Measurements from ENCODE around the gene HIP1. TPM values are rescaled to one million over a fixed set of nuclear protein-coding genes. Genes with fewer than 3 reads are reported as not detected.

The HIP1 gene
- total RNA-seq, 1 experiment from 2014 or later, result 13.7 TPM

GRCh38 chr7:75653651-75654050 lies 85.1 kb downstream of the HIP1 start:
- Mint-ChIP-seq H3K9me3 (ENCODE audit: unreplicated experiment) (no peaks in the 10 kb centered on the region), H3K36me3 (ENCODE audit: insufficient read depth, unreplicated experiment) (no peaks in the 10 kb centered on the region), H3K27ac (ENCODE audit: unreplicated experiment) (no peak overlapping the region), H3K4me1 (ENCODE audit: low read depth, unreplicated experiment) (peaks cover 5% of the 10 kb centered on the region), H3K27me3 (ENCODE audit: insufficient read depth, unreplicated experiment) (no peaks in the 10 kb centered on the region), H3K4me3 (ENCODE audit: unreplicated experiment) (no peak overlapping the region)
- no TSS peak for BruUV-seq (replicated peaks)
- Histone ChIP-seq H3K27me3 (replicated peaks; ENCODE audit: control insufficient read depth, insufficient read depth, low read length) (no peaks in the 10 kb centered on the region), H3K36me3 (ENCODE audit: control insufficient read depth, insufficient read depth, low read length) (no peaks in the 10 kb centered on the region), H3K9me3 (no peaks in the 10 kb centered on the region), H3K4me1 (peaks cover 7% of the 10 kb centered on the region; the same call in 1 of the 2 replicates), H3K4me3 (ENCODE audit: low read depth, low read length) (no peak overlapping the region)
- CTCF ChIA-PET, result no interaction called here
- intact Hi-C loops (cut with micrococcal nuclease; ENCODE audit: unreplicated experiment), result no loop called here
- DNase-seq, result no peak
- POLR2A ChIA-PET, result no interaction called here
- no peak for TF ChIP-seq CTCF (IDR thresholded peaks at IDR 0.05; ENCODE audit: insufficient read depth in 1 of 2, low read depth in 1 of 2, low read length in 1 of 2, severe bottlenecking in 1 of 2, unreplicated experiment in 1 of 2)

GRCh38 chr7:75652788-75653187 lies 86.0 kb downstream of the HIP1 start:
- TF ChIP-seq CTCF (IDR thresholded peaks at IDR 0.05; ENCODE audit: insufficient read depth in 1 of 2, low read depth in 1 of 2, low read length in 1 of 2, severe bottlenecking in 1 of 2, unreplicated experiment in 1 of 2), result no peak
- ChIA-PET POLR2A (no interaction called here), CTCF (interaction anchor here (0.7 kb wide), 1 partner anchor 123 kb away, joined by 6 read pairs; no protein-coding TSS in a partner anchor)
- Mint-ChIP-seq H3K36me3 (ENCODE audit: insufficient read depth, unreplicated experiment) (no peaks in the 10 kb centered on the region), H3K27me3 (ENCODE audit: insufficient read depth, unreplicated experiment) (no peaks in the 10 kb centered on the region), H3K9me3 (ENCODE audit: unreplicated experiment) (no peaks in the 10 kb centered on the region), H3K4me3 (ENCODE audit: unreplicated experiment) (no peak overlapping the region), H3K4me1 (ENCODE audit: low read depth, unreplicated experiment) (peaks cover 5% of the 10 kb centered on the region), H3K27ac (ENCODE audit: unreplicated experiment) (no peak overlapping the region)
- Histone ChIP-seq H3K36me3 (ENCODE audit: control insufficient read depth, insufficient read depth, low read length) (no peaks in the 10 kb centered on the region), H3K4me1 (peaks cover 7% of the 10 kb centered on the region; the same call in 1 of the 2 replicates), H3K9me3 (no peaks in the 10 kb centered on the region), H3K27me3 (replicated peaks; ENCODE audit: control insufficient read depth, insufficient read depth, low read length) (no peaks in the 10 kb centered on the region), H3K4me3 (ENCODE audit: low read depth, low read length) (no peak overlapping the region)
- BruUV-seq (replicated peaks), result no TSS peak
- no peak for DNase-seq
- intact Hi-C loops (cut with micrococcal nuclease; ENCODE audit: unreplicated experiment), result no loop called here

- Histone ChIP-seq H3K9me3 (no peaks in the 10 kb centered on the region), H3K27me3 (replicated peaks; ENCODE audit: control insufficient read depth, insufficient read depth, low read length) (no peaks in the 10 kb centered on the region), H3K4me1 (peaks cover 7% of the 10 kb centered on the region; the same call in 1 of the 2 replicates), H3K36me3 (ENCODE audit: control insufficient read depth, insufficient read depth, low read length) (no peaks in the 10 kb centered on the region), H3K4me3 (ENCODE audit: low read depth, low read length) (no peak overlapping the region)
- ChIA-PET POLR2A (interaction anchor here (0.6 kb wide), 1 partner anchor 583 kb away, joined by 11 read pairs; no protein-coding TSS in a partner anchor), CTCF (no interaction called here)
- Mint-ChIP-seq H3K27me3 (ENCODE audit: insufficient read depth, unreplicated experiment) (no peaks in the 10 kb centered on the region), H3K27ac (ENCODE audit: unreplicated experiment) (no peak overlapping the region), H3K36me3 (ENCODE audit: insufficient read depth, unreplicated experiment) (no peaks in the 10 kb centered on the region), H3K9me3 (ENCODE audit: unreplicated experiment) (no peaks in the 10 kb centered on the region), H3K4me3 (ENCODE audit: unreplicated experiment) (no peak overlapping the region), H3K4me1 (ENCODE audit: low read depth, unreplicated experiment) (peaks cover 5% of the 10 kb centered on the region)
- BruUV-seq (replicated peaks), result no TSS peak
- TF ChIP-seq CTCF (IDR thresholded peaks at IDR 0.05; ENCODE audit: insufficient read depth in 1 of 2, low read depth in 1 of 2, low read length in 1 of 2, severe bottlenecking in 1 of 2, unreplicated experiment in 1 of 2), result no peak
- no peak for DNase-seq
- intact Hi-C loops (cut with micrococcal nuclease; ENCODE audit: unreplicated experiment), result no loop called here
Measured at GRCh38 chr7:75650681-75651080, 88.1 kb downstream of the HIP1 start.

All from Caco-2 (cell line).